K562 (cell line): ENCODE measurements around the gene PLAGL1. TPM values are rescaled to one million over a fixed set of nuclear protein-coding genes. Genes with fewer than 3 reads are reported as not detected.

ENCODE experiments used
- ATAC-seq: fragments of 200-7000 bp; cut with Tn5 transposase; 3 replicates; pipeline ENCODE4 v1.9.1; 2020; ENCODE audit warnings: moderate library complexity
- BruUV-seq: library from RNA; stranded (reverse); fragments of 400-500 nt; replicated peaks from 2 replicates; lab custom pipeline; 2021; lab: Mats Ljungman, UMichigan
- CTCF ChIA-PET: fragments of 300-600 bp; formaldehyde crosslinking; extraction: SDS; loops from one replicate; lab custom pipeline; 2021; ENCODE audit warnings: low intra/inter-chr PET ratio; lab: Yijun Ruan, JAX
- POLR2A ChIA-PET: fragments of 300-600, 350-650 bp; sonication (Branson Sonifier 250); formaldehyde crosslinking; extraction: SDS; loops from one replicate; lab custom pipeline; 2021; ENCODE audit warnings: antibody characterized with exemption, inconsistent platforms; lab: Yijun Ruan, JAX
- DNase-seq, 4 experiments: peaks; one replicate each; pipeline versions ENCODE4 v3.0.0 to v3.0.0-alpha.2; 2011 to 2018; ENCODE audit warnings: low spot score in 3 of 4, mixed read lengths in 3 of 4; ENCODE audit errors: extremely low read depth in 1 of 4
- FAIRE-seq: peaks from 2 replicates; lab custom pipeline; 2011; peaks lifted over from hg19 to GRCh38; lab: Jason Lieb, UNC
- H2AFZ ChIP-seq: 2 replicates; pipeline ENCODE4 v1.6.0; 2011; ENCODE audit warnings: low read depth, low read length, control low read depth, inconsistent platforms
- H3K27ac ChIP-seq: fragments of 200-600 bp; 3 replicates; pipeline ENCODE4 v1.8.0; 2011; ENCODE audit warnings: low read depth, mild to moderate bottlenecking, control low read depth, inconsistent platforms, low read length, moderate library complexity, mixed read lengths; ENCODE audit errors: extremely low read depth
- H3K27me3 ChIP-seq, 2 experiments: fragments of 300-600 bp in 1 of 2; 2 replicates in 1 of 2; 3 replicates in 1 of 2; pipeline versions ENCODE4 v1.6.0 to v1.8.0; 2011; ENCODE audit warnings: inconsistent platforms in 2 of 2, low read length in 2 of 2, mild to moderate bottlenecking in 1 of 2, mixed read lengths in 1 of 2, moderate library complexity in 1 of 2; ENCODE audit not compliant: control insufficient read depth in 2 of 2, insufficient read depth in 2 of 2
- H3K36me3 ChIP-seq: fragments of 300-600 bp; 3 replicates; pipeline ENCODE4 v1.8.0; 2011; ENCODE audit warnings: mild to moderate bottlenecking, low read length, inconsistent platforms; ENCODE audit not compliant: control insufficient read depth, insufficient read depth
- H3K4me1 ChIP-seq, 2 experiments: fragments of 200-600 bp in 1 of 2; replicated peaks in 1 of 2; 2 replicates in 1 of 2; 3 replicates in 1 of 2; pipeline versions ENCODE4 v1.5.1 to v1.8.0; 2011; ENCODE audit warnings: inconsistent platforms in 2 of 2, low read length in 2 of 2, mild to moderate bottlenecking in 1 of 2, mixed read lengths in 1 of 2, moderate library complexity in 1 of 2; ENCODE audit not compliant: control insufficient read depth in 2 of 2, insufficient read depth in 2 of 2
- H3K4me2 ChIP-seq: 2 replicates; pipeline ENCODE4 v1.6.1; 2011; ENCODE audit warnings: low read length, control low read depth, inconsistent platforms, mixed read lengths; ENCODE audit not compliant: insufficient read depth
- H3K4me3 ChIP-seq: fragments of 200-600 bp; sonication (generic), shearing (Covaris generic); 2 replicates; pipeline ENCODE4 v1.5.1; 2016; ENCODE audit warnings: control low read depth, inconsistent platforms
- H3K79me2 ChIP-seq: fragments of 200-600 bp; 3 replicates; pipeline ENCODE4 v1.8.0; 2011; ENCODE audit warnings: low read length, inconsistent platforms; ENCODE audit not compliant: control insufficient read depth, insufficient read depth
- H3K9ac ChIP-seq, 2 experiments: 2 replicates each; pipeline versions ENCODE4 v1.6.0 to v1.6.1; 2011; ENCODE audit warnings: low read depth in 2 of 2, low read length in 2 of 2, control low read depth in 1 of 2, inconsistent platforms in 1 of 2, mild to moderate bottlenecking in 1 of 2, mixed read lengths in 1 of 2; ENCODE audit not compliant: insufficient read depth in 1 of 2
- H3K9me1 ChIP-seq: one replicate; pipeline ENCODE4 v1.6.0; 2011; ENCODE audit warnings: inconsistent platforms, mild to moderate bottlenecking, low read length, moderate library complexity; ENCODE audit not compliant: control insufficient read depth, insufficient read depth
- H3K9me3 ChIP-seq: replicated peaks from 2 replicates; pipeline ENCODE4 v1.5.1; 2011; ENCODE audit warnings: low read depth, low read length, inconsistent platforms; ENCODE audit not compliant: control insufficient read depth, insufficient read depth
- H4K20me1 ChIP-seq: replicated peaks from 2 replicates; pipeline ENCODE4 v1.6.1; 2011; ENCODE audit warnings: low read length, inconsistent platforms, mixed read lengths; ENCODE audit not compliant: control insufficient read depth, insufficient read depth
- FOXA3 ChIP-seq, 2 experiments: fragments of 450-650 bp in 1 of 2; sonication (generic) in 1 of 2; formaldehyde crosslinking; IDR thresholded peaks in 1 of 2; conservative IDR thresholded peaks in 1 of 2; 2 replicates each; pipeline versions ENCODE4 v1.4.0 to v1.8.0; 2020 to 2022; ENCODE audit warnings: mild to moderate bottlenecking in 2 of 2, missing genetic modification reagents in 1 of 2
- NRF1 ChIP-seq, 2 experiments: fragments of 450-650 bp; IDR thresholded peaks in 1 of 2; conservative IDR thresholded peaks in 1 of 2; 2 replicates each; pipeline ENCODE4 v1.6.1; 2014; ENCODE audit warnings: mild to moderate bottlenecking in 2 of 2
- RHOXF2B ChIP-seq: fragments of 250-450 bp; sonication (Bioruptor Pico); conservative IDR thresholded peaks from 2 replicates; pipeline ENCODE4 v1.5.1; 2021
- ZNF143 ChIP-seq: sonication (generic); formaldehyde crosslinking; IDR thresholded peaks from 2 replicates; pipeline ENCODE4 v1.9.0; 2022; ENCODE audit warnings: mild to moderate bottlenecking, missing genetic modification reagents
- ZNF23 ChIP-seq: fragments of 250-450 bp; sonication (Bioruptor Pico); IDR thresholded peaks from 2 replicates; pipeline ENCODE4 v1.4.0; 2020; ENCODE audit warnings: mild to moderate bottlenecking
- WGBS: fragments of 100-300 bp; shearing (Covaris generic); methylation state at CpG from one replicate; pipeline ENCODE4 v1.1.6; 2016; ENCODE audit warnings: low coverage, mixed read lengths; ENCODE audit not compliant: insufficient coverage; ENCODE audit errors: missing lambda C conversion rate; 5-methylcytosine and 5-hydroxymethylcytosine counted together
- in situ Hi-C: fragments of 300-500 bp; cut with MboI; formaldehyde crosslinking; loops from 4 replicates; pipeline ENCODE4 v1.15.0; 2018; ENCODE audit warnings: inconsistent platforms, mixed read lengths
- intact Hi-C: fragments of 100-400 bp; cut with micrococcal nuclease; formaldehyde crosslinking; loops from 2 replicates; pipeline ENCODE4 v1.14.2; 2022
- polyA plus RNA-seq, 8 experiments: library from polyadenylated mRNA; depleted of rRNA in 4 of 8; stranded (reverse) in 5 of 8; unstranded in 3 of 8; fragments of >200 nt; fragmentation: Nextera tagmentation in 2 of 8; fragmentation: Illumina TruSeq in 1 of 8; extraction: Ambion mirVana in 2 of 8; extraction: Trizol in 1 of 8; gene quantifications; 2 replicates each; pipeline versions ENCODE4 v1.2.1 to v1.2.3, GENCODE V29; 2011 to 2014; ENCODE audit warnings: inconsistent platforms in 1 of 8, missing spikeins in 1 of 8
- total RNA-seq, 7 experiments: library from RNA; depleted of rRNA in 6 of 7; stranded (reverse); fragments of >200 nt in 6 of 7; fragmentation: Illumina TruSeq in 2 of 7; extraction: Trizol in 2 of 7; gene quantifications; 2 replicates each; pipeline versions ENCODE4 v1.2.1 to v1.2.3, GENCODE V29; 2011 to 2021; ENCODE audit warnings: low replicate concordance in 1 of 7

PLAGL1 gene
- total and polyA plus RNA-seq, 9 of the 15 experiments (the other 6 are each of a cell fraction or from before 2014, with no cell fraction given), result 4.9 to 29.6 (median 13.2) TPM

DNA sequence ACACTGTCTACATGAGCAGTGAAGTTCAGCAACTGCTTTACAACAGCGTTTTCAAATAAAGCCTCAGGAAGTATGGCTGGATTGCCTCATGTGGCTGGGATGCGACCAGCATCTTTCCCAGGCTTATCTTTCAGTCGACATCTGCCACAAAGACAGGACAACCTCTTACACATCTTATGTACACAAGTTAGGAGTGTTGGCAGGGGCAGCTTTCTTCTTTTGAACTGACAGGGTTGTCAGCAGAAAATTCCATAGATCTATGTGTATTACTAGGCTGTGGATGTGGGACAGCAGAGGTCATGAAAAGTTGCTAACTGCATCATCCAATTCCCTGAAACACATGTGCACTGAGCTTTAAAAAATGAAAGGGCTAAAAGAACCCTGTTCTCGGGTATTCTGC, 48.1 kb downstream of the PLAGL1 start:
- intact Hi-C loops, result no loop called here
- ChIA-PET POLR2A (no interaction called here), CTCF (no interaction called here)
- DNase-seq (no peak), FAIRE-seq (no peak), ATAC-seq (no peak)
- no peaks in the 10 kb centered on the region for H3K27me3 ChIP-seq
- no peaks in the 10 kb centered on the region for H3K79me2 ChIP-seq
- H3K27ac ChIP-seq, result no peak overlapping the region
- no peak overlapping the region for H2AFZ ChIP-seq
- TF ChIP-seq ZNF143 (CRISPR knock-in tag) (no peak), FOXA3 (CRISPR knock-in tag; conservative IDR thresholded peaks at IDR 0.05 in 1 of 2, IDR thresholded peaks at IDR 0.05 in 1 of 2) (0 out of 4 replicates have a peak, but pooled peaks have one; percentile 7 to 25)
- 24% methylated on average over 4 of the region's 4 CpGs for WGBS
- no peak overlapping the region for H3K4me2 ChIP-seq
- in situ Hi-C loops, result no loop called here
- H3K9me3 ChIP-seq, result no peaks in the 10 kb centered on the region
- no peaks in the 10 kb centered on the region for H4K20me1 ChIP-seq
- no TSS peak for BruUV-seq
- no peaks in the 10 kb centered on the region for H3K9me1 ChIP-seq
- H3K4me1 ChIP-seq, result peaks cover 0 to 3% of the 10 kb centered on the region in 2 experiments; a peak in 3 of 5 replicates
- H3K9ac ChIP-seq, result no peak overlapping the region
- no peaks in the 10 kb centered on the region for H3K36me3 ChIP-seq
- no peak overlapping the region for H3K4me3 ChIP-seq

DNA sequence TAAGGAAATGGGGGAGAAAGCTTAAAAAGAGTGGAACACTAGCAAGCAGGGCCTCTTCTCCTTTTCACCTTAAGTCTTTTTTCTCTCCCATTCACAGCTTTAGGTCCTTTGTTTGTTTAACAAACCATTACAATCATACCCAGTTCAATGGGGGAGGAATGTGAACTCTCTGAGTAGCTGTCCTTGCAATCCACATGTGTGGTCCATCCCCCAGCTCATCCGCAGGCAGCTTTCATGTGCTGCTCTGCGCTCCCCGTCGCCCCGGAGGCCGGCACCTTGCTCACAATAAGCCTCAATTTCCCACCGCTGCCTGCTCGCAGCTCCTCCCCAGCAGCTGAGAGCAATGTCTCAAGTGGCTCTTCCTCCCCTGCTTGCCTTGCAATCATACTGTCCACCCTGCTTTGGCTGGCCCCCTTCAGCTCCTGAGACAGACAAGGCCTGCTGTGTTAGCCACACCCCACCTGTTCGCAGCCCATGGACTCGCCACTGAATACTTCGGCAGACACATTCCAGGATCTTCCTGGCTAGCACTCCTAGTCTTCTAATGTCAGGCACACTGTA, 49.1 kb downstream of the PLAGL1 start:
- no peak overlapping the region for H3K27ac ChIP-seq
- TF ChIP-seq RHOXF2B (no peak), ZNF23 (no peak), NRF1 (conservative IDR thresholded peaks at IDR 0.05 in 1 of 2, IDR thresholded peaks at IDR 0.05 in 1 of 2) (no peak)
- FAIRE-seq (no peak), ATAC-seq (no peak), DNase-seq (no peak)
- no peak overlapping the region for H3K4me2 ChIP-seq
- intact Hi-C loops, result no loop called here
- H3K27me3 ChIP-seq, result no peaks in the 10 kb centered on the region
- no peaks in the 10 kb centered on the region for H3K36me3 ChIP-seq
- no peaks in the 10 kb centered on the region for H3K79me2 ChIP-seq
- no TSS peak for BruUV-seq
- H3K9ac ChIP-seq, result no peak overlapping the region; a peak in 1 of 4 replicates
- no peaks in the 10 kb centered on the region for H4K20me1 ChIP-seq
- in situ Hi-C loops, result no loop called here
- H3K4me3 ChIP-seq, result no peak overlapping the region
- no peaks in the 10 kb centered on the region; a peak in 1 of 5 replicates for H3K4me1 ChIP-seq
- no peak overlapping the region for H2AFZ ChIP-seq
- no peaks in the 10 kb centered on the region for H3K9me1 ChIP-seq
- 59% methylated on average over 11 of the region's 11 CpGs for WGBS
- ChIA-PET POLR2A (interaction anchor here (0.5 to 2.4 kb wide), 4 partner anchors 13 to 373 kb away, joined by 3 to 10 read pairs (median 3); no protein-coding TSS in a partner anchor), CTCF (no interaction called here)
- H3K9me3 ChIP-seq, result no peaks in the 10 kb centered on the region
